Hematopoietic multipotent progenitor cell treated with erythropoietin and hydrocortisone succinate and interleukin-3 and kit ligand, for 15 days (in vitro differentiated cells): Measurements from ENCODE around the gene TOPAZ1.
A peak's percentile ranks its signal among the peaks of the same experiment; 100 is the strongest.

Experiments
- DNase-seq: peaks from one replicate; pipeline ENCODE4 v3.0.0-alpha.2; 2015; ENCODE audit warnings: low spot score

TOPAZ1 gene

DNA sequence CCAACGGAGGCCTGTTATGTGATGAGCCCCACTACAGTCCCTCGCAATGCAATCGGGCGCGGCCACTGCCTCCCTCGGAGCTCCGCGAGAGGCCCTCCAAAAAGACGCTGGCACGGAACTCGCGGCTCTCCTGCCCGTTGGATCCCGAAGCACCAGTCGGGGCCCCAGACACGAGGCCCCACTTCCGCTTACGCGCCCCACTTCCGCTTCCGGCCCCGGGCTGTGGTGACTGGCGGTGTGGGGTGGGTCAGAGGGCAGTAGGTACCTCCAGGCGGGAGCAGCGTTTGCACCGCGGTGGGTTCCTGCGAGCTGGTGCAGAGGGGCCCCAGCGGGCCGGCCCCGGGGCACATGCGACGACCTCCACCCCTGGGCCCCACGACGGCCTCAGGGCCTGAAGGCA lies at the start of gene TOPAZ1:
TOPAZ1 (plus strand) TSS at position 181 of the 400 bp plus-strand sequence; CDS start at position 349, 168 bp downstream.
- DNase-seq, result no peak

DNA sequence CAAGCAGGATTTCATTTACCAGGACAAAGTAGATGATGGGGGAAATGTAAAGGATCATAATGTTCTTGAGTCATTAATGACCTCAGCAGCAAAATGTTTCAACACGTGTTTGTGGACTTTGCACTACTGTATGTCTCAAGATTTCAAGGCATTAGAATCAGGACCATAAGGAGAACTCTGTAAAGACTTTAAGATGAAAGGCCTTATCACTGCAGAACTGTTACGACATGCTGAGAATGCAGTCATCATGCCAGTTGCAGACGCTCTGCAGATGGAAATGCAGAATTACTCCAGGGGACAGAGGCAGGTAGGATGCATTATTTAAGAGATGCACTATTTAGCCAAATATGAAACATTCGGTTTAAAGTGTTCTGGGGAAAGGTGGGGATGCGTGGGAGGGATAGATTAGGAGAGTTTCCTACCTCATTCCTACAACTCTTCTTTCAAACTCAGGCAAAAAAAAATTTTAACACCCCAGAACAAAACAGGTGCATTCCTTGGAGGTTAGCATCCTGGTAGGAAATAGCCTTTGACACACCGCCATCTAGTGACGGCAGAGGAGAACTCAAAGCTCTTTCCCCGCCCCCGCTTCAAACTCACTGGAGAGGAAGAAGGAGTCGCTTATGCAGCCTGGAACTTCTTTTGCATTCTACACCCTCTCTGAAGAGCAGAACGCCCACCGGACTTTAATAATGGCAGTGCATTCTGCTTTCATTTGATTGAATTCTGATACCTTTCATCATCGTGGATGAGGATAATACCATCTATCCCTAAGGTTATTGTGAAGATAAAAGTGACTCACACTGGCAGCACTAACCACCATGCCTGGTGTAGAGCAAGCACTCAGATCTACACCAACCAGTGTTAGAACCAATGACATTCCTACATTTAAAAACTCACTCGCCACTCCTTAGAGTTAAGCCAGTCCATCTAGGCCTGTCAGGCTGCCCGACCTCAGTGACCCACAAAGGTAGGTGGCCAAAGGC lies 43.1 kb upstream of the TOPAZ1 start:
- peak; percentile 59 for DNase-seq

- DNase-seq, result no peak
Observed at GRCh38 chr3:44206261-44206660, 35.4 kb upstream of the TOPAZ1 start.

DNA sequence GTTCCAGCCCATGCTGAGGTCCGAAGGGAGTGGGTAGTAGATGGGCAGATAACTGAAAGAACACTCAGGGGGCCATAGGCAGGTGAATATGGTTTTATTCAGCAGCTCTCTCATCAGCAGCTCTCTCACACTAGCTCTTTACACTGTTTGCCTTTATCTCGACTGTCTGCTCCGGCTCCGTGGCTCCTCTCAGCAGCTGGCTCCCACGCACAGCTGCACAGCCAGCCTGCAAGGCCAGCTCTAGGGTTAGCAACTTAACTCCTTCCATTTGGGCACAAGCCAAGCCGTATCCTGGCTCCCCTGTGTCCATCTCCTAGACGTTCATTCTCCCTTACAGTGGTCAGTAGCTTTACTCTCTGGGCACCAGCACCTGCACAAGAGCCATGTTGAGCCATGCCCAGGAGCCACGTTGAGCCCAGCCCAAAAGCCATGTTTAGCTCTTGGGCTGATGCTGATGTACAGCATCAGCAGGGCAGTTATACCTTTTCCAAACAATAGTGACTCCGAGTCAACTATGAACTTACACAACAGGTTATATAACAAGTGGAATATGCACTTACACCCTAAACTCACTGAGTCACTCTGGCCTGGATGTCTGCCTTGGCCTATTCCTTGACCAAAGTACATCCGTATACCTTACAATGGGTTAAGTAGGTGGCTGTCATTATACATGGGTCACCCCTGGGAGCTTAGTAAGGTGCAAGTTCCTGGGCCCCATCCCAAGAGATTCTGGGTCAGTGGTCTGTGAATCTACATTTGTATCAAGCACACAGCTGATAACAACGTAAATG lies 34.6 kb upstream of the TOPAZ1 start:
- DNase-seq, result no peak

- no peak for DNase-seq
Observed at GRCh38 chr3:44208086-44208485, 33.6 kb upstream of the TOPAZ1 start.

- DNase-seq, result no peak
Observed at GRCh38 chr3:44208568-44208967, 33.1 kb upstream of the TOPAZ1 start.

GRCh38 chr3:44210967-44211366 lies 30.7 kb upstream of the TOPAZ1 start:
- DNase-seq, result no peak

DNA sequence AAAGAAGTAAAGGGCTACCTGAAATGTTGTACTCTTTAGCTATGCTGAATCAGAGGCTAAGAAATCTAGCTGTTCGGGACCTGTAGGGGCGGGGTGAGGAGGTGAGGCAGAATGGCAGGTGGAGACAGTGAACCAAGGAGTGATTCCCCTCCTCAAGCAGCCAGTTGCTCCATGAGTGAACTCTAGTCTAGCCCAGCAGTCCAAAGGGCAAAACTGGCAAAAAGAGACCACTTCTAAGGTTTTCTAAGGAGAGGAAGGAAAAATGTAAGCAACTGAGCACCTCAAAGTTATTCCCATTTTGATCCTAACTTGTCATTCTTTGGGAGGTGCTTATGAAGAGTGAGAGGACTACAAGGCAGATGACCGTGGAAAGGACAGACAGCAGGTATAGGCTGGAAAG lies 19.3 kb upstream of the TOPAZ1 start:
- DNase-seq, result no peak

GRCh38 chr3:44223299-44223698 lies 18.4 kb upstream of the TOPAZ1 start:
- no peak for DNase-seq

DNA sequence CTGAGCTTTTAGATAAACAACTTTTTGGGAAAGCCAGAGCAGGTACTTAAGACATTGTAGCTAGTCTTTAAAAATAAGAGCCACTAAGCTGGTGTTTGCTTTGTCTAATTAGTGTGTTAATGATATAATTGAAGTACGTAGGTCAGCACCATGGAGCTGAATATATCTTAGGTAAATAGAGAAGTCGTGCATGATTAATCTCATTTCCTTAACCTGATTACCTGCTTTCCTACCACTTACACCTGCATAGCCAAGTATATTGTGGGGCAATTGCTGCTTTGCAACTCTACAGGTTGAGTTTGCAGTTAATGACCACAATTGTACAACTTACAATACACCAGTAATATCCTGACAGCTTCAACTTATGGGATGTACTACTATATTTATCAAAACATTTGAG lies 17.6 kb upstream of the TOPAZ1 start:
- no peak for DNase-seq

DNA sequence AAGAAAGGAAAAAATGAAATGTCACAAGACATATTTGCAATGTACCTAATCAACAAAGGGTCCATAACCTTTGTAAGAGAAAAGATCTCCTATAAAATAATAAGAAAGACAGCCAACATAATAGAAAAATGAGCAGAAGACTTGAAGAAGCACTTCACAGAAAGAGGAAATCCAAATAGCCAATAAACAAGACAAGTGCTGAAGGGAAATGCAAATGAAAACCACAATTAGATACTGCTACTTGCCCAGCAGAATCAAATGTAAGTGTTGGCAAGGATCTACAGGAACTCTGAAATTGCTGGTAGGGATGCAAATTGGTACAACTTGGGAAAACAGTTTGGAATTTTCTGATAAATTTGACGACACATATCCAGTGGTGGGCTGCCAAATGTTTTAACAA lies 15.1 kb upstream of the TOPAZ1 start:
- DNase-seq, result no peak

GRCh38 chr3:44227632-44228031 lies 14.1 kb upstream of the TOPAZ1 start:
- no peak for DNase-seq

DNA sequence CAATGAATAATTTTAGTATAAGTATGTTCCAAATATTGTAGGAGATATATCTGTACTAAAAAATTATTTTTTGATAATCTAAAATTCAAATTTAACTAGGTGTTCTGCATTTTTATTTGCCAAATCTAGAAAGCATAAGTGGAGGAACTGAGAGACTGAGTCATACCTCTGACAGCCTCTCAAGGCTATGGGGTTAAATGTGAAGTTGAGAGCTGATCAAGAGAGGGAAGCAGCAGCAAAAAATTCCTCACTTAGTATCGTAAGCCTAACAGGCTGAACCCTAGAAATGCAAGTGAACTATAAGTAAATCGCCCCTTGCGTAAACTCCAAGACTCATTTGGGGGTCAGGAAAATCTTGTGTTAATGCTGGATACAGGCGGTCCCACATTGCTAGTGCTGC lies 12.8 kb upstream of the TOPAZ1 start:
- no peak for DNase-seq

- DNase-seq, result no peak
Observed at GRCh38 chr3:44232407-44232806, 9.3 kb upstream of the TOPAZ1 start.

DNA sequence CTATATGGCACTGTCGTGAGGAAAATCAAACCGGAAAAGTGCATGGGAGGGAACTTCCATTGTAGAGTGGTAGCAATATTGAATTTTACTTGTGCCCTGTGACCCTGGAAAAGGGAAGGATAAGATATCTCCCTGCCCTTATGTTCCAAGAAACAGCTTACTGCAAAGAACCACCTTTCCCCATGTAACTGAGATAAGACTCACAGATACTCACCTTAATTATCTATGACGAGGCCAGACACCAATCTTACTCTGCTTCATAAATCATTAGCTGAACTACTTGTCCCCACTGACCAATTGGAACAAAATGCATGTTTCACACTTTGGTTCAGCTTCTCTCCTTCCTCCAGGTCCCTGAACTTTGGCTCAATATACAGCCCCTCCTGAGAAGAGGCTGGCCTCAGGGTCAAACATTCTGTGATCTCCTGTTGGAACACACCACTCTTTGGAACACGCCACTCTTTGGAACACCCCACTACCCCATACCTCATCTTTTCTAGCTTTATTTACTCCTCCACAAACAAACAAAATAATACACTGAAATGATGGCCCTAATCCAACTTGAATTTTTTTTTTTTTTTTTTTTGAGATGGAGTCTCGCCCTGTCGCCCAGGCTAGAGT lies 6.9 kb upstream of the TOPAZ1 start:
- no peak for DNase-seq

DNA sequence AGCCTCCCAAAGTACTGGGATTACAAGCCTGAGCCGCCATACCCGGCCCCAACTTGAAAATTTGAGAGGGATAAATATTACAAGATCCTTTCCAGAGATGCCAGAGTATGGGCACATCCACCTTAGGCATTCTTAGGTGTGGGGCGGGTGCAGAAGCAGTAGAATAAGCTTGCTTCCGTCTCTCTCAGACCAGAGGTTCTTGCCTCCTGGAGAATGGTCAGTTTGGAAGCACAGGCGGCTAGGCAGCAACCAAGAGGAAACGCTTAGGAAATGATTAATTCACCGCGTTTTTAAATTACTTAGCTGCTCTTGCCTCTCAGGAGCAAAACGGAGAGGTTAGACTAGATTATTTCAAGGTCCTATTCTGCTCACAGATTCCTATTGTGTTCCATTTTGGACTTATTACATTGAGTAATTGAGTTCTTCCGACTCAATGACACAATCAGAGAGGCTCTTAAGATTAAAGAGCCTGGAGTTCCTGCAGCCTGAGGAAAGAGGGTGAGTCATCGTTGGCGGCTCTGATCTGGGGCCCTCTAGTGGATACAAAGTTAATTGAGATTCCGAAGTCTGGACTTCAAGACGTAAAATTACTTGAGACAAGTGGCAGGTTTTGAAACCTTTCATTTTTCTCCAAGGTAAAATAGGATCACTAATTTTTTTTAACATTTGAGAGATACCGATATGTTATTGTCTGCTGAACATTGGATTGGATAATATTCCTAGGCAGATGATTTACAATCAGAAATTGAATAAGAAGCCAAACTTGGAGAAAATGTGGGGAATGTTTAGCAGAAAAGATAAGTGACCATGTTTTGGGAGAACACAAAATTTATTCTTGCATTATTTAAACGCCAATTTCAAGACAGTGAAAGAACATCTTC lies 5.8 kb upstream of the TOPAZ1 start:
- peak; percentile 61 for DNase-seq

DNA sequence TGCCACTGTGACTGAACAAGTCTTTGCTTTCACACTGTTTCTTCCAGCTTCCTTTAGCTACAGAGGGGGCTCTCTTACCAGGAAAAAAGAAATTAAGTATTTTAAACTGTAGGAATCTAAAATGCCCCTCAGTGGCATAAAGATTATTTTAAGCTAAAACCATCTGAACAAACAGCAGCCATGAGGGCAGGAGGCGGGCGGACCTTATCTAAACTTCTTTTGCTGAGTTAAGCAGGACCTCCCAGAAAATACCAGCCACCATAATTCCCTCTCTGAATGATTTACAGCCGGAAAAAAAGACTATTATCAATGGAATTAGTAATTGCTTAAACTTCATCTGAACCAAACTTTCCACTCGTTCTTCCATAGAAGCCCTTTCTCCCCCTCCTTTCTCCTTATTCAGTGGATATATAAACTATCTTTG lies 5.2 kb upstream of the TOPAZ1 start:
- no peak for DNase-seq

GRCh38 chr3:44237161-44237560 lies 4.5 kb upstream of the TOPAZ1 start:
- no peak for DNase-seq

DNA sequence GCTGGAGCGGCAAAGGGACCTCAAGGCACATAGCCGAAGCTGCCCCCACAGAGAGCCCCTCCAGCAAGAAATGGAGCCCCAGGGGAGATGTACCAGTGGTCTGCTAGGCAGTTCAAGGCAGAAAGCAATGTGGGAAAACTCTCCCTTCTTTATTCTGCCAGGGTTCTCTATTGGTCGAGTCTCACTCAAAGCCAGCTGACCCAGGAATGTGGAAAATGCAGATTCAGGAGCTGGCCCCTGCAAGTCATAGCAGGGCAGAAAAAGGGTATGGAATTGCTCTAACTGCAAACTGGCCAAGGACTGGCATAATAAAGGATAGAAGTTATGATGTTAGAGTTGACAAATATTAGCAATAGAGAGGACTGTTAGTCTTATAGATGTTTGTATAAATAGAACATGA lies 4.0 kb upstream of the TOPAZ1 start:
- DNase-seq, result no peak

- no peak for DNase-seq
Observed at GRCh38 chr3:44238889-44239288, 2.8 kb upstream of the TOPAZ1 start.

DNA sequence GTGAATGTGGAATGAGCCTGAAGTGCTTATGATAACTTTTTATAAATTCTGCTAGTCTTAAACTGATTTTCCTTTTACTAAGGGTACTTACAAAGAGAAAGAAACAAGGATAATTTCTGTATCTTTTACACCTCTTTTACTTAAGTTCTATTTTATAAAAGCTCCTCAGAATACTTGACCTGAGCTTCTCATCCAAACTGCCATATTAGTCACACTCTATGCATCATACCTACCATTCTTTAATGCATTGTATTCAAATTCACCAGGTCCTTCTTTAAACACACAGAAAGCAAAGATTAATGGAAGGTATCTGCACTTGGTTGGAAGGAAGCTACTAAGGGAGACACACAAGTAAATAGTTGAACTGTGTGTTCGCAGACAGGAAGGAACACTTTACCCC lies 1.6 kb upstream of the TOPAZ1 start:
- no peak for DNase-seq

DNA sequence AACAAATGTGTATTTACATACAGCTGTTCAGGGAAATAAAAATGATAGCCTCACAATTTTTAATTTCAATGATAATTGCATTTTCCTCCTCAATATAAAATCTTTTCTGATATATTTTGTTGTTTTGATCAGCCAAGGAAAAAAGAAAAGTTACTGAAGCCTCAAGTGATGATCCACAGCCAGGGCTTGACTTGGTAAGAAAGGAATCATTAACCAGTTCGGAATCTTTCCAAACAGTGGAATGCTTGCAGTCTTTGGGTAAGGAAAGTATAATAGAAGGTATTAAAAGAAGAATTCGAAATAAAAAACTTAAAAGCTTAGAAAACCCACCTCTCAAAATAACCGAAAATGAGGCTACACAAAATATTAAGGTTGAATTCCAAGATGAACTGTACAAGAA lies 1.0 kb downstream of the TOPAZ1 start:
- no peak for DNase-seq
